HuH-7 (cell line): Measurements from ENCODE around the gene CRHBP.
"Not testable (repeated sequence)": the region's sequence is repeated elsewhere in the genome, so short reads cannot be mapped to it uniquely, and the experiment has no call there.

ENCODE experiments used
- DNase-seq: peaks from one replicate; pipeline ENCODE4 v3.0.0; 2011; ENCODE audit warnings: low spot score

CRHBP gene

GRCh38 chr5:76958991-76959767 is 6.3 kb downstream of the CRHBP start:
- no peak for DNase-seq

GRCh38 chr5:76960004-76960625 is 7.3 kb downstream of the CRHBP start:
- no peak for DNase-seq

- no peak for DNase-seq
Measured at GRCh38 chr5:76964060-76964459, 11.2 kb downstream of the CRHBP start.

GRCh38 chr5:76971511-76971910 is 18.7 kb downstream of the CRHBP start:
- DNase-seq, result no peak

GRCh38 chr5:76972689-76973088 is 19.8 kb downstream of the CRHBP start:
- no peak for DNase-seq

GRCh38 chr5:76974785-76975184 is 21.9 kb downstream of the CRHBP start:
- DNase-seq, result no peak

- no peak for DNase-seq
Measured at GRCh38 chr5:76978869-76979268, 26.0 kb downstream of the CRHBP start.

- peak; percentile 36 for DNase-seq
Measured at GRCh38 chr5:76980518-76981144, 27.8 kb downstream of the CRHBP start.

- no peak for DNase-seq
Measured at GRCh38 chr5:76982450-76982849, 29.6 kb downstream of the CRHBP start.

- DNase-seq, result no peak
Measured at GRCh38 chr5:76983468-76983867, 30.6 kb downstream of the CRHBP start.

- no peak for DNase-seq
Measured at GRCh38 chr5:76986825-76987526, 34.1 kb downstream of the CRHBP start.

GRCh38 chr5:76990899-76991459 is 38.1 kb downstream of the CRHBP start:
- no peak for DNase-seq

- not testable (repeated sequence) for DNase-seq
Measured at GRCh38 chr5:76993436-76993835, 40.6 kb downstream of the CRHBP start.

- DNase-seq, result no peak
Measured at GRCh38 chr5:76994337-76994736, 41.5 kb downstream of the CRHBP start.

- DNase-seq, result not testable (repeated sequence)
Measured at GRCh38 chr5:76998251-76998650, 45.4 kb downstream of the CRHBP start.

GRCh38 chr5:76999451-76999850 is 46.6 kb downstream of the CRHBP start:
- DNase-seq, result no peak

- no peak for DNase-seq
Measured at GRCh38 chr5:77003246-77003645, 50.4 kb downstream of the CRHBP start.

GRCh38 chr5:77006124-77006523 is 53.3 kb downstream of the CRHBP start:
- DNase-seq, result no peak

GRCh38 chr5:77008413-77008812 is 55.6 kb downstream of the CRHBP start:
- no peak for DNase-seq

GRCh38 chr5:77010243-77010642 is 57.4 kb downstream of the CRHBP start:
- no peak for DNase-seq

- DNase-seq, result no peak
Measured at GRCh38 chr5:77011498-77011897, 58.7 kb downstream of the CRHBP start.

- DNase-seq, result no peak
Measured at GRCh38 chr5:77012601-77013000, 59.8 kb downstream of the CRHBP start.
